Adrenal gland (tissue), 12 donors: ENCODE data around the gene KCNK15. TPM values are rescaled to one million over a fixed set of nuclear protein-coding genes. Genes with fewer than 3 reads are reported as not detected.
A peak's percentile ranks its signal among the peaks of the same experiment; 100 is the strongest.

Experiments
- DNase-seq, 7 donors: peaks; one replicate each; pipeline ENCODE4 v3.0.0-alpha.2; 2019 to 2020
- H3K27ac ChIP-seq, 5 donors: fragments of 200-600 bp; sonication (generic) in 4 of 5; 1 replicate in 3 of 5; 2 replicates in 2 of 5; pipeline versions ENCODE4 v1.5.1 to v1.8.0; 2016 to 2020; ENCODE audit warnings: mild to moderate bottlenecking in 1 of 5
- H3K27me3 ChIP-seq: fragments of 200-600 bp; 2 replicates; pipeline ENCODE4 v1.8.0; 2021
- H3K36me3 ChIP-seq, 2 donors: fragments of 200-600 bp; replicated peaks in 1 of 2; 1 replicate in 1 of 2; 2 replicates in 1 of 2; pipeline versions ENCODE4 v1.5.1 to v1.8.0; 2018 to 2022
- H3K4me1 ChIP-seq, 2 donors: fragments of 200-600 bp; replicated peaks in 1 of 2; 1 replicate in 1 of 2; 2 replicates in 1 of 2; pipeline versions ENCODE4 v1.5.1 to v1.8.0; 2018 to 2021
- H3K4me3 ChIP-seq, 4 donors: fragments of 200-600 bp; sonication (generic) in 3 of 4; one replicate each; pipeline ENCODE4 v1.5.1; 2016 to 2018
- H3K9me3 ChIP-seq, 3 donors: fragments of 200-600 bp; sonication (generic) in 1 of 3; replicated peaks in 1 of 3; 1 replicate in 2 of 3; 2 replicates in 1 of 3; pipeline versions ENCODE4 v1.5.1 to v1.8.0; 2016 to 2021
- POLR2A ChIP-seq, 2 donors: fragments of 450-650 bp; IDR thresholded peaks; one replicate each; pipeline ENCODE4 v1.6.1; 2017; ENCODE audit warnings: antibody characterized with exemption in 2 of 2, mild to moderate bottlenecking in 2 of 2, moderate library complexity in 1 of 2
- WGBS, 4 donors: extraction: QIAGEN DNeasy Blood & Tissue Kit in 2 of 4; methylation state at CpG; one replicate each; pipeline versions ENCODE4 v1.1.5 to v1.1.7; 2013 to 2017; 5-methylcytosine and 5-hydroxymethylcytosine counted together
- intact Hi-C, 2 donors: fragments of 100-400 bp; cut with DNase I; formaldehyde crosslinking; loops; one replicate each; pipeline versions ENCODE4 v1.14.1 to v1.15.0; 2022 to 2023
- polyA plus RNA-seq, 3 donors: library from polyadenylated mRNA; stranded (reverse); fragments of 200-250 nt in 2 of 3; fragments of 350-450 nt in 1 of 3; fragmentation: Illumina TruSeq in 1 of 3; extraction: RNeasy Lipid Tissue Mini Kit (QIAGEN cat#74804) in 1 of 3; gene quantifications; one replicate each; pipeline ENCODE4 v1.2.3, GENCODE V29; 2013 to 2014
- total RNA-seq, 9 donors: library from RNA; depleted of rRNA in 4 of 9; stranded (reverse); fragments of >200 nt in 4 of 9; fragments of 120-200 nt in 1 of 9; fragmentation: NEBNext Ultra II Directional in 1 of 9; extraction: Animal tissue kit (Norgen Biotek cat#: 25700) in 1 of 9; gene quantifications; one replicate each; pipeline versions ENCODE4 v1.1.0 to v1.2.4, GENCODE V29; 2013 to 2023
- TF ChIP-seq, protein P1 (sequence below), 6 experiments: fragments of 450-650 bp in 4 of 6; fragments of 200-600 bp in 2 of 6; sonication (generic) in 1 of 6; IDR thresholded peaks; 1 replicate in 5 of 6; 2 replicates in 1 of 6; pipeline versions ENCODE4 v1.5.1 to v1.8.0; 2016 to 2021; ENCODE audit warnings: antibody characterized with exemption in 6 of 6, mild to moderate bottlenecking in 2 of 6, moderate library complexity in 1 of 6
- donor health status: healthy with polysubstance abuse.
- donor health status: Bipolar disorder and iron deficiency.
- donor health status: DM: yes; HTN: yes; CAD: no.
- donor health status: DM: no; HTN: no; CAD: no.
- donor health status: DM: no; HTN: no; CAD: no.
- donor health status: DM: yes; HTN: yes; CAD: no.

KCNK15 gene
- total and polyA plus RNA-seq, 12 donors: 0.42 to 11.0 (median 1.4) TPM

DNA sequence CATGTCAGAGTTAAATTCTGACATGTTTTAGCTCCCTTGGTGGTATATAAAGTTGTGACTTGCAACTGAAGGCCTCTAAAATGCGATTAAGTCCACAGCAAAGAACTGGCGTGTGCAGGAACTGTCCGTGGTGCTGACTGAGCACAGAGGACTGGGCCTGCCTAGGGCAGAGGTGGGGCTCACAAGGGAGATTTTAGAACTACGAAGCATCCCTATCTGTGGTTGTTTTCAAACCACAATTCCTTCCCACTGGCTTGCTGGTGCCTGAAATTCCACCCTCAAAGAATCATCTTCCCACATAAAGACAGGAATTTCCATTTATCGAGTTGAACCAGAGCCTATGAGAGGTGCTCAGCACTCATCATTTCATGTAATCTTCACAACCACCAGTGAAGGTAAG, 34.6 kb downstream of the KCNK15 start:
- Histone ChIP-seq H3K27me3 (no peaks in the 10 kb centered on the region), H3K4me3 (no peak overlapping the region), H3K9me3 (no peaks in the 10 kb centered on the region), H3K36me3 (no peaks in the 10 kb centered on the region), H3K27ac (no peak overlapping the region), H3K4me1 (no peaks in the 10 kb centered on the region)
- TF ChIP-seq, protein P1, sequence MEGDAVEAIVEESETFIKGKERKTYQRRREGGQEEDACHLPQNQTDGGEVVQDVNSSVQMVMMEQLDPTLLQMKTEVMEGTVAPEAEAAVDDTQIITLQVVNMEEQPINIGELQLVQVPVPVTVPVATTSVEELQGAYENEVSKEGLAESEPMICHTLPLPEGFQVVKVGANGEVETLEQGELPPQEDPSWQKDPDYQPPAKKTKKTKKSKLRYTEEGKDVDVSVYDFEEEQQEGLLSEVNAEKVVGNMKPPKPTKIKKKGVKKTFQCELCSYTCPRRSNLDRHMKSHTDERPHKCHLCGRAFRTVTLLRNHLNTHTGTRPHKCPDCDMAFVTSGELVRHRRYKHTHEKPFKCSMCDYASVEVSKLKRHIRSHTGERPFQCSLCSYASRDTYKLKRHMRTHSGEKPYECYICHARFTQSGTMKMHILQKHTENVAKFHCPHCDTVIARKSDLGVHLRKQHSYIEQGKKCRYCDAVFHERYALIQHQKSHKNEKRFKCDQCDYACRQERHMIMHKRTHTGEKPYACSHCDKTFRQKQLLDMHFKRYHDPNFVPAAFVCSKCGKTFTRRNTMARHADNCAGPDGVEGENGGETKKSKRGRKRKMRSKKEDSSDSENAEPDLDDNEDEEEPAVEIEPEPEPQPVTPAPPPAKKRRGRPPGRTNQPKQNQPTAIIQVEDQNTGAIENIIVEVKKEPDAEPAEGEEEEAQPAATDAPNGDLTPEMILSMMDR (IDR thresholded peaks at IDR 0.05): no peak
- TF ChIP-seq POLR2A (IDR thresholded peaks at IDR 0.05): no peak
- intact Hi-C loops: no loop called here
- peak in 4 of 7 donors; percentile 31 to 56 (median 41) for DNase-seq
- WGBS, 4 donors: 30 to 33% (median 31%) methylated on average over 5 of the region's 5 CpGs

- Histone ChIP-seq H3K27ac (no peak overlapping the region), H3K4me1 (no peaks in the 10 kb centered on the region), H3K27me3 (no peaks in the 10 kb centered on the region), H3K36me3 (no peaks in the 10 kb centered on the region), H3K9me3 (no peaks in the 10 kb centered on the region), H3K4me3 (no peak overlapping the region)
- intact Hi-C loops: no loop called here
- TF ChIP-seq POLR2A (IDR thresholded peaks at IDR 0.05): no peak
- TF ChIP-seq, protein P1 (IDR thresholded peaks at IDR 0.05): no peak
- DNase-seq: no peak
- 64 to 79% (median 71%) methylated on average over 3 of the region's 3 CpGs for WGBS, 4 donors
Observed at GRCh38 chr20:44781118-44781517, 35.5 kb downstream of the KCNK15 start.

GRCh38 chr20:44781791-44782190, 36.1 kb downstream of the KCNK15 start:
- WGBS, 4 donors: 69 to 85% (median 77%) methylated on average over 3 of the region's 3 CpGs
- H3K36me3 ChIP-seq: no peaks in the 10 kb centered on the region

GRCh38 chr20:44784688-44785087, 39.0 kb downstream of the KCNK15 start:
- intact Hi-C loops: no loop called here
- no peak for DNase-seq
- Histone ChIP-seq H3K36me3 (no peaks in the 10 kb centered on the region), H3K4me3 (no peak overlapping the region), H3K9me3 (no peaks in the 10 kb centered on the region), H3K4me1 (no peaks in the 10 kb centered on the region), H3K27ac (no peak overlapping the region), H3K27me3 (no peaks in the 10 kb centered on the region)
- TF ChIP-seq, protein P1 (IDR thresholded peaks at IDR 0.05): no peak
- 80 to 94% (median 87%) methylated on average over 1 of the region's 1 CpG for WGBS, 4 donors

More at GRCh38 chr20:44781791-44782190, 36.1 kb downstream of the KCNK15 start:
- H3K4me3 ChIP-seq: no peak overlapping the region
- no peak for DNase-seq
- H3K27ac ChIP-seq: no peak overlapping the region
- H3K4me1 ChIP-seq: no peaks in the 10 kb centered on the region
- H3K27me3 ChIP-seq: no peaks in the 10 kb centered on the region
- intact Hi-C loops: no loop called here
- TF ChIP-seq POLR2A (IDR thresholded peaks at IDR 0.05): no peak
- TF ChIP-seq, protein P1 (IDR thresholded peaks at IDR 0.05): no peak
- no peaks in the 10 kb centered on the region for H3K9me3 ChIP-seq
